Prostate gland (tissue), 2 donors: ENCODE data around the gene MRPS14.

Experiments
- CTCF ChIP-seq, 4 experiments: fragments of 200-600 bp in 2 of 4; fragments of 450-650 bp in 2 of 4; sonication (generic) in 2 of 4; IDR thresholded peaks; 1 replicate in 3 of 4; 2 replicates in 1 of 4; pipeline ENCODE4 v1.5.1; 2016 to 2019; ENCODE audit warnings: antibody characterized with exemption in 4 of 4, mild to moderate bottlenecking in 2 of 4, moderate library complexity in 2 of 4
- POLR2A ChIP-seq: fragments of 450-650 bp; IDR thresholded peaks from one replicate; pipeline ENCODE4 v1.6.1; 2016; ENCODE audit warnings: antibody characterized with exemption, mild to moderate bottlenecking

- TF ChIP-seq CTCF (IDR thresholded peaks at IDR 0.05) (no peak), POLR2A (no peak)
These were observed 18.0 kb downstream of the MRPS14 start for GRCh38 chr1:175005085-175005783.
